K562 (cell line): Measurements from ENCODE around the gene INHA. TPM values are rescaled to one million over a fixed set of nuclear protein-coding genes. Genes with fewer than 3 reads are reported as not detected.

Experiments
- BCOR ChIP-seq: fragments of 450-650 bp; IDR thresholded peaks from 2 replicates; pipeline ENCODE4 v1.6.1; 2016
- ELF4 ChIP-seq: fragments of 450-650 bp; formaldehyde crosslinking; IDR thresholded peaks from 2 replicates; pipeline ENCODE4 v1.4.0; 2022; ENCODE audit warnings: missing genetic modification characterization
- EP400 ChIP-seq: fragments of 450-650 bp; IDR thresholded peaks from 2 replicates; pipeline ENCODE4 v1.6.1; 2017; ENCODE audit warnings: antibody characterized with exemption, mild to moderate bottlenecking, moderate library complexity
- FOSL1 ChIP-seq: fragments of 200-800 bp; sonication (Bioruptor generic); conservative IDR thresholded peaks from 2 replicates; pipeline ENCODE4 v1.6.1; 2016; ENCODE audit warnings: missing genetic modification characterization, missing compliant biosample characterization
- FUS ChIP-seq: fragments of 200-400 bp; formaldehyde crosslinking; optimal IDR thresholded peaks from 2 replicates; pipeline ENCODE3; 2017; ENCODE audit warnings: low read depth, low read length
- GATAD2B ChIP-seq: fragments of 450-650 bp; IDR thresholded peaks from 2 replicates; pipeline ENCODE4 v1.6.1; 2017; ENCODE audit warnings: mild to moderate bottlenecking, borderline replicate concordance
- MAFF ChIP-seq: IDR thresholded peaks from 2 replicates; pipeline ENCODE4 v1.6.1; 2012; ENCODE audit warnings: low read length, improper control_type of control experiment
- NBN ChIP-seq: fragments of 450-650 bp; IDR thresholded peaks from 2 replicates; pipeline ENCODE4 v1.6.1; 2016; ENCODE audit warnings: low read depth, mild to moderate bottlenecking
- PHF20 ChIP-seq: fragments of 450-650 bp; IDR thresholded peaks from 2 replicates; pipeline ENCODE4 v1.6.1; 2018; ENCODE audit not compliant: partially characterized antibody
- RBM15 ChIP-seq: fragments of 200-400 bp; formaldehyde crosslinking; IDR thresholded peaks from 2 replicates; pipeline ENCODE4 v1.6.1; 2018; ENCODE audit warnings: mild to moderate bottlenecking, low read length, moderate library complexity; ENCODE audit not compliant: insufficient read depth
- XRCC5 ChIP-seq: fragments of 200-400 bp; formaldehyde crosslinking; IDR thresholded peaks from 2 replicates; pipeline ENCODE4 v1.6.1; 2017; ENCODE audit warnings: low read depth, mild to moderate bottlenecking, low read length
- ZNF124 ChIP-seq: sonication (generic); formaldehyde crosslinking; IDR thresholded peaks from 2 replicates; pipeline ENCODE4 v1.8.1; 2022; ENCODE audit warnings: missing genetic modification reagents
- ZNF785 ChIP-seq: fragments of 250-450 bp; sonication (Bioruptor Pico); IDR thresholded peaks from 2 replicates; pipeline ENCODE4 v1.4.0; 2020; ENCODE audit warnings: mild to moderate bottlenecking
- polyA plus RNA-seq, 8 experiments: library from polyadenylated mRNA; depleted of rRNA in 4 of 8; stranded (reverse) in 5 of 8; unstranded in 3 of 8; fragments of >200 nt; fragmentation: Nextera tagmentation in 2 of 8; fragmentation: Illumina TruSeq in 1 of 8; extraction: Ambion mirVana in 2 of 8; extraction: Trizol in 1 of 8; gene quantifications; 2 replicates each; pipeline versions ENCODE4 v1.2.1 to v1.2.3, GENCODE V29; 2011 to 2014; ENCODE audit warnings: inconsistent platforms in 1 of 8, missing spikeins in 1 of 8
- total RNA-seq, 7 experiments: library from RNA; depleted of rRNA in 6 of 7; stranded (reverse); fragments of >200 nt in 6 of 7; fragmentation: Illumina TruSeq in 2 of 7; extraction: Trizol in 2 of 7; gene quantifications; 2 replicates each; pipeline versions ENCODE4 v1.2.1 to v1.2.3, GENCODE V29; 2011 to 2021; ENCODE audit warnings: low replicate concordance in 1 of 7
- TF ChIP-seq, protein P1 (sequence below): fragments of 450-650 bp; IDR thresholded peaks from 2 replicates; pipeline ENCODE4 v1.6.1; 2016; ENCODE audit warnings: mild to moderate bottlenecking, moderate library complexity
- TF ChIP-seq, protein P2 (sequence below): fragments of 250-450 bp; sonication (Bioruptor Pico); IDR thresholded peaks from 2 replicates; pipeline ENCODE4 v1.8.0; 2021; ENCODE audit warnings: mild to moderate bottlenecking, moderate library complexity

INHA gene
- total and polyA plus RNA-seq, 9 of the 15 experiments (the other 6 are each of a cell fraction or from before 2014, with no cell fraction given): 0.07 to 1.9 (median 0.40) TPM

DNA sequence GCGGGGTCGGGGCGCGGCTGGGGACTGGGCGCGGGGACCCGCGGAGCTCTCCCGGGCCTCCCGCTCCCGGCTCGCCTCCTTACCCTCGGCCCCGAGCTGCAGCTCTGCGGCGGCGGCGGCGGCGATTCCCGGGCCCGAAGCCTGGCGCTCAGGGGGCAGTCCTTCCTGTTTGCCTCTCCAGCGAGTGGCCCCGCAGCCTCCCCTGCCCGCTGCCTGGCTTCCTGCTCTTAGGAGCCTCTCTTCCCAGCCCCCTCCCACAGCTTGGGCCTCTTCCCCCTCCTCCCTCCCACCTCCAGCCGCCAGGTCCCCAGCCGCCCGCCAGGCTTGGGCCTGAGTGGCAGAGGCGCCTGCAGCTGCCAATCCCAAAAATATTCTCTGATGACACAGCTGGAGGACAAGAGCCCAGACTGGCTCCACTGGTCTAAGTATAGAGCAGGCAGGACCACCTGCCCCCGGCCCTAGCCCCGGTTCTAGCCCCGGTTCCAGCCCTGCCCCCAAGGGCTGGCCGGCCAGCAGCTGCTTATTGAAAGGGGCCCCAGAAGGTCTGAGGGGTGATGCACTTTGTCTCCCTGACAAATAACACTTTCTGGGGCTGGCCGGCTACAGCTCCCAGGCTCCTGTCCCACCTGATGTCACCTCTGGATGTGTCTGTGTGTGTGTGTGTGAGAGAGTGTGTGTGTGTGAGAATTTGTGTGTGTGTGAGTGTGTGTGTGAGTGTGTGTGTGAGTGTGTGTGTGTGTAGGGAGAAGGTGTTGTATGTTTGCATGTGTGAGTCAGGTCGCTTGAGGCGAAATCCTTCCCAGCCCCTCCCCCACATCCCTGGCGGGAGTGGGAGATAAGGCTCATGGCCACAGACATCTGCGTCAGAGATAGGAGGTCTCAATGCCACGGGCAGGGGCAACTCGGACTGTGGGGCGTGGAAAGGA is 536 bp upstream of the INHA start, which contains the start of gene OBSL1 (continued):
- TF ChIP-seq, protein P1, sequence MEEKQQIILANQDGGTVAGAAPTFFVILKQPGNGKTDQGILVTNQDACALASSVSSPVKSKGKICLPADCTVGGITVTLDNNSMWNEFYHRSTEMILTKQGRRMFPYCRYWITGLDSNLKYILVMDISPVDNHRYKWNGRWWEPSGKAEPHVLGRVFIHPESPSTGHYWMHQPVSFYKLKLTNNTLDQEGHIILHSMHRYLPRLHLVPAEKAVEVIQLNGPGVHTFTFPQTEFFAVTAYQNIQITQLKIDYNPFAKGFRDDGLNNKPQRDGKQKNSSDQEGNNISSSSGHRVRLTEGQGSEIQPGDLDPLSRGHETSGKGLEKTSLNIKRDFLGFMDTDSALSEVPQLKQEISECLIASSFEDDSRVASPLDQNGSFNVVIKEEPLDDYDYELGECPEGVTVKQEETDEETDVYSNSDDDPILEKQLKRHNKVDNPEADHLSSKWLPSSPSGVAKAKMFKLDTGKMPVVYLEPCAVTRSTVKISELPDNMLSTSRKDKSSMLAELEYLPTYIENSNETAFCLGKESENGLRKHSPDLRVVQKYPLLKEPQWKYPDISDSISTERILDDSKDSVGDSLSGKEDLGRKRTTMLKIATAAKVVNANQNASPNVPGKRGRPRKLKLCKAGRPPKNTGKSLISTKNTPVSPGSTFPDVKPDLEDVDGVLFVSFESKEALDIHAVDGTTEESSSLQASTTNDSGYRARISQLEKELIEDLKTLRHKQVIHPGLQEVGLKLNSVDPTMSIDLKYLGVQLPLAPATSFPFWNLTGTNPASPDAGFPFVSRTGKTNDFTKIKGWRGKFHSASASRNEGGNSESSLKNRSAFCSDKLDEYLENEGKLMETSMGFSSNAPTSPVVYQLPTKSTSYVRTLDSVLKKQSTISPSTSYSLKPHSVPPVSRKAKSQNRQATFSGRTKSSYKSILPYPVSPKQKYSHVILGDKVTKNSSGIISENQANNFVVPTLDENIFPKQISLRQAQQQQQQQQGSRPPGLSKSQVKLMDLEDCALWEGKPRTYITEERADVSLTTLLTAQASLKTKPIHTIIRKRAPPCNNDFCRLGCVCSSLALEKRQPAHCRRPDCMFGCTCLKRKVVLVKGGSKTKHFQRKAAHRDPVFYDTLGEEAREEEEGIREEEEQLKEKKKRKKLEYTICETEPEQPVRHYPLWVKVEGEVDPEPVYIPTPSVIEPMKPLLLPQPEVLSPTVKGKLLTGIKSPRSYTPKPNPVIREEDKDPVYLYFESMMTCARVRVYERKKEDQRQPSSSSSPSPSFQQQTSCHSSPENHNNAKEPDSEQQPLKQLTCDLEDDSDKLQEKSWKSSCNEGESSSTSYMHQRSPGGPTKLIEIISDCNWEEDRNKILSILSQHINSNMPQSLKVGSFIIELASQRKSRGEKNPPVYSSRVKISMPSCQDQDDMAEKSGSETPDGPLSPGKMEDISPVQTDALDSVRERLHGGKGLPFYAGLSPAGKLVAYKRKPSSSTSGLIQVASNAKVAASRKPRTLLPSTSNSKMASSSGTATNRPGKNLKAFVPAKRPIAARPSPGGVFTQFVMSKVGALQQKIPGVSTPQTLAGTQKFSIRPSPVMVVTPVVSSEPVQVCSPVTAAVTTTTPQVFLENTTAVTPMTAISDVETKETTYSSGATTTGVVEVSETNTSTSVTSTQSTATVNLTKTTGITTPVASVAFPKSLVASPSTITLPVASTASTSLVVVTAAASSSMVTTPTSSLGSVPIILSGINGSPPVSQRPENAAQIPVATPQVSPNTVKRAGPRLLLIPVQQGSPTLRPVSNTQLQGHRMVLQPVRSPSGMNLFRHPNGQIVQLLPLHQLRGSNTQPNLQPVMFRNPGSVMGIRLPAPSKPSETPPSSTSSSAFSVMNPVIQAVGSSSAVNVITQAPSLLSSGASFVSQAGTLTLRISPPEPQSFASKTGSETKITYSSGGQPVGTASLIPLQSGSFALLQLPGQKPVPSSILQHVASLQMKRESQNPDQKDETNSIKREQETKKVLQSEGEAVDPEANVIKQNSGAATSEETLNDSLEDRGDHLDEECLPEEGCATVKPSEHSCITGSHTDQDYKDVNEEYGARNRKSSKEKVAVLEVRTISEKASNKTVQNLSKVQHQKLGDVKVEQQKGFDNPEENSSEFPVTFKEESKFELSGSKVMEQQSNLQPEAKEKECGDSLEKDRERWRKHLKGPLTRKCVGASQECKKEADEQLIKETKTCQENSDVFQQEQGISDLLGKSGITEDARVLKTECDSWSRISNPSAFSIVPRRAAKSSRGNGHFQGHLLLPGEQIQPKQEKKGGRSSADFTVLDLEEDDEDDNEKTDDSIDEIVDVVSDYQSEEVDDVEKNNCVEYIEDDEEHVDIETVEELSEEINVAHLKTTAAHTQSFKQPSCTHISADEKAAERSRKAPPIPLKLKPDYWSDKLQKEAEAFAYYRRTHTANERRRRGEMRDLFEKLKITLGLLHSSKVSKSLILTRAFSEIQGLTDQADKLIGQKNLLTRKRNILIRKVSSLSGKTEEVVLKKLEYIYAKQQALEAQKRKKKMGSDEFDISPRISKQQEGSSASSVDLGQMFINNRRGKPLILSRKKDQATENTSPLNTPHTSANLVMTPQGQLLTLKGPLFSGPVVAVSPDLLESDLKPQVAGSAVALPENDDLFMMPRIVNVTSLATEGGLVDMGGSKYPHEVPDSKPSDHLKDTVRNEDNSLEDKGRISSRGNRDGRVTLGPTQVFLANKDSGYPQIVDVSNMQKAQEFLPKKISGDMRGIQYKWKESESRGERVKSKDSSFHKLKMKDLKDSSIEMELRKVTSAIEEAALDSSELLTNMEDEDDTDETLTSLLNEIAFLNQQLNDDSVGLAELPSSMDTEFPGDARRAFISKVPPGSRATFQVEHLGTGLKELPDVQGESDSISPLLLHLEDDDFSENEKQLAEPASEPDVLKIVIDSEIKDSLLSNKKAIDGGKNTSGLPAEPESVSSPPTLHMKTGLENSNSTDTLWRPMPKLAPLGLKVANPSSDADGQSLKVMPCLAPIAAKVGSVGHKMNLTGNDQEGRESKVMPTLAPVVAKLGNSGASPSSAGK: peak; percentile 52
- TF ChIP-seq FUS (no peak), NBN (peak; percentile 86; the same call in 1 of the 2 replicates), ZNF785 (CRISPR knock-in tag) (no peak), XRCC5 (0 out of 2 replicates have a peak, but pooled peaks have one; percentile 65), FOSL1 (peak; percentile 88), ELF4 (CRISPR knock-in tag) (no peak), PHF20 (peak; percentile 71), ZNF124 (no peak), RBM15 (no peak), MAFF (no peak), EP400 (peak; percentile 81; the same call in 1 of the 2 replicates), BCOR (peak; percentile 81), GATAD2B (peak; percentile 76)
- TF ChIP-seq, protein P2, sequence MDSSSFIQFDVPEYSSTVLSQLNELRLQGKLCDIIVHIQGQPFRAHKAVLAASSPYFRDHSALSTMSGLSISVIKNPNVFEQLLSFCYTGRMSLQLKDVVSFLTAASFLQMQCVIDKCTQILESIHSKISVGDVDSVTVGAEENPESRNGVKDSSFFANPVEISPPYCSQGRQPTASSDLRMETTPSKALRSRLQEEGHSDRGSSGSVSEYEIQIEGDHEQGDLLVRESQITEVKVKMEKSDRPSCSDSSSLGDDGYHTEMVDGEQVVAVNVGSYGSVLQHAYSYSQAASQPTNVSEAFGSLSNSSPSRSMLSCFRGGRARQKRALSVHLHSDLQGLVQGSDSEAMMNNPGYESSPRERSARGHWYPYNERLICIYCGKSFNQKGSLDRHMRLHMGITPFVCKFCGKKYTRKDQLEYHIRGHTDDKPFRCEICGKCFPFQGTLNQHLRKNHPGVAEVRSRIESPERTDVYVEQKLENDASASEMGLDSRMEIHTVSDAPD (CRISPR knock-in tag): no peak
